Stimulated activated CD8-positive, alpha-beta memory T cell treated with anti-CD3 and anti-CD28 coated beads, Interleukin-4, amount 100 ng/mL, for 48 hours (primary cell): ENCODE results near the gene NAALADL2.
"Not testable (repeated sequence)": the region's sequence is repeated elsewhere in the genome, so short reads cannot be mapped to it uniquely, and the experiment has no call there.

Source experiments
- DNase-seq: peaks from one replicate; pipeline ENCODE4 v3.0.0-alpha.2; 2020

NAALADL2 gene

GRCh38 chr3:175445741-175446140 is 586.6 kb downstream of the NAALADL2 start:
- DNase-seq, result no peak

GRCh38 chr3:175447521-175447920 is 588.4 kb downstream of the NAALADL2 start:
- DNase-seq, result no peak

- no peak for DNase-seq
Measured at GRCh38 chr3:175453361-175453760, 594.2 kb downstream of the NAALADL2 start.

- DNase-seq, result no peak
Measured at GRCh38 chr3:175456466-175456865, 597.3 kb downstream of the NAALADL2 start.

GRCh38 chr3:175457301-175457700 is 598.2 kb downstream of the NAALADL2 start:
- no peak for DNase-seq

DNA sequence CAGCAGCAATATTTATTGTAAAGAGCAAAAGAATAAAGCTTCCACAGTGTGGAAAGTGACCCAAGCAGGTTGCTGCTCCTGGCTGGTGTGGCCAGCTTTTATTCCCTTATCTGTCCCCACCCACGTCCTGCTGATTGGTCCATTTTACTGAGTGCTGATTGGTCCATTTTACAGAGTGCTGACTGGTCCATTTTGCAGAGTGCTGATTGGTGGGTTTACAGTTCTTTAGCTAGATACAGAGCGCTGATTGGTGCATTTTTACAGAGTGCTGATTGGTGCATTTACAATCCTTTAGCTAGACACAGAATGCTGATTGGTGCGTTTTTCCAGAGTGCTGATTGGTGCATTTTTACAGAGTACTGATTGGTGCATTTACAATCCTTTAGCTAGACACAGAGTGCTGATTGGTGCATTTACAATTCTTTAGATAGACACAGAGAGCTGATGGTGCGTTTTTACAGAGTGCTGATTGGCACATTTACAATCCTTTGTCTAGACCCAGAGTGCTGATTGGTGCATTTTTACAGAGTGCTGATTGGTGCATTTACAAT is 601.8 kb downstream of the NAALADL2 start:
- DNase-seq, result not testable (repeated sequence)

GRCh38 chr3:175464362-175464761 is 605.2 kb downstream of the NAALADL2 start:
- no peak for DNase-seq

DNA sequence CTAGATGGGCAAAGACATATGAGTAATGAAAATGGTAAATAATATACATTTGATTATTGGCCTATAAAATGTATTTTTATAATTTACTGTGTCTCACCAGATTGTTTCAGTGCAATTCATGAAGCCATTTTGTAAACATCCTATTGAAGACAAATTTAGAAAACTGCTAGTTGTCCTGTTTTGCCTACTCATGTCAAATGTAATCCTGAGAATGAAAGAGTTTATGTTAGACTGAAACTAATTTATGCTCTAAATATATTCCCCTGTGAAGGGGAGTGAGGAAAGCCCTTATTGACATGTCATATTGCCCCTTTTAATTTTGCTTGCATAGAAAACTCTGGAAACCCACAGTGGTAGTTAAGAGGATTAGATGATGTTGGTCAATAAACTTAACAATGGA is 610.0 kb downstream of the NAALADL2 start:
- no peak for DNase-seq

DNA sequence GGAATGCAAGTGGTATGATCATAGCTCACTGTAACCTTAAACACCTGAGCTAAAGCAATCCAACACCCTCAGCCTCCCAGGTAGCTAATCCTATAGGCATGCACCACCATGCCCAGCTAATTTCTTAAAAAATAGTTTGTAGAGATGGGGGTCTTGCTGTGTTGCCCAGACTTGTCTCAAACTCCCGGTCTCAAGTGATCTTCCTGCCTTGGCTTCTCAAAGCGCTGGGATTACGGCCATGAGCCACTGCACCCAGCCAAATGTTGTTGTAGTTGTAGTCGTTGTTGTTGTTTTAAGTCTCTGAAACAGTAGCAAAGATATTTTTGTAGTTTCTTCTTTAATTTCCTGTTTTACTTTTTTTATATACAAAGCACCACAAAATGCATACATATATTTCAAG is 616.6 kb downstream of the NAALADL2 start:
- no peak for DNase-seq

GRCh38 chr3:175476489-175476888 is 617.4 kb downstream of the NAALADL2 start:
- no peak for DNase-seq

DNA sequence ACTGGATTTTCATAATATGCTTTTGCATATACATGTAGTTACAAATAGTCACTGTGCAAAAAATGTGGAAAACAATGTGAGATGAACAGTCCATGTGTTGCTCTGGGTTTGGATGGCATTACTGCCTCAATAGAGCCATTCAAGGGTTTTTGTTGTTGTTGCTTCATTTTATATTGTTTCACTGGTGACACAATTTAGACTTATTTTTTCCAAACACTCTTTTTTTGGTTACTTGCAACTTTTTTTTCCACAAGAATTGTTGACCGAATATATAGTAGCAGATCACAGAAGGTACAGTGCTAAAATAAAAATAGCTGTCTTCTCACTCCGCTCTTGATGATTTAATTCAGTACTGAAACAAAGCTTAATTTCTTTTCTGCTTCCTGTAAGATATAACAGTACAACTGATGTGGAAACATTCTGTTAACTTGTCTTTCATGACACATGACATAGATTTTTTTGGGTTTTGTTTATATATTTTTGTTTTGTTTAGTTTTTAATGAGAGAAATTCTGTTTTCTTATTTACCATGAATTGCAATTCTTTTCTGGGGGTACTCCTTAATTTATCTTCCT is 618.6 kb downstream of the NAALADL2 start:
- DNase-seq, result no peak

DNA sequence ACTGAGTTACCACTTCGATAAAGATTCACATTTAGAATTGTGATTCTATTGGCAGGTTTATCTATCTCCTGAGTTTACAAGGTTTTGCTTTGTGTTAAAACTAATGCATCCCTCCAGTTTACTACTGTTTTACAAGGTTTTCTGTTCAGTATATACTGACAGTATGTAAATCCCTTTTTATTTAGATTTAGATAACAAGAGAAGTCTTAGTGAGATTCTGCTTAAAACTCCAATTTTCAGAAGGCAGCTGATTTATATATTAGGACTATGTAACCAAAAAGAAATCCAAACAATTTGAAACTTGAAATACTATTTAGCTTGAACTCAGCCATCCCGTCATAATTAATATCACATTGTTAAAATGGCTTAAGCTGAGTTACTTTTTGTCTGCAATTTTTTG is 619.2 kb downstream of the NAALADL2 start:
- DNase-seq, result no peak

GRCh38 chr3:175479175-175479574 is 620.0 kb downstream of the NAALADL2 start:
- no peak for DNase-seq

DNA sequence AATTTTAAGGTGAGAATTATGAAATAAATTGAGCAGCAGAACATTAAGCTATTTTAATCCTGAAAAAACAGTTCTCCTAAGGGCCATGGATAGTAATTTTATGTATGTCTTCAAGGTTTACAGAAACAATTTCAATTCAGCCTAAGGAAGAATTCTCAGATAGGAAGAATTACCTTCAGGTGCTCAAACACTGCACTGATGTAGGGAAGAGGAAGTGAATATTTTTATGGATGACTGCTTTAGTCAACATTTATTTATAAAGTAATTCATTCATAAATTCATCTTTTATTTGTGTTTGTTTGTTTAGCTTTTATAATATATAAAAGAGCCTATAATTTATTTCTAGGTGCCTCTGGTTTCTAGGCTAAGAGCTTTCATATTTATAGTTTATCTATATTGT is 620.7 kb downstream of the NAALADL2 start:
- no peak for DNase-seq

DNA sequence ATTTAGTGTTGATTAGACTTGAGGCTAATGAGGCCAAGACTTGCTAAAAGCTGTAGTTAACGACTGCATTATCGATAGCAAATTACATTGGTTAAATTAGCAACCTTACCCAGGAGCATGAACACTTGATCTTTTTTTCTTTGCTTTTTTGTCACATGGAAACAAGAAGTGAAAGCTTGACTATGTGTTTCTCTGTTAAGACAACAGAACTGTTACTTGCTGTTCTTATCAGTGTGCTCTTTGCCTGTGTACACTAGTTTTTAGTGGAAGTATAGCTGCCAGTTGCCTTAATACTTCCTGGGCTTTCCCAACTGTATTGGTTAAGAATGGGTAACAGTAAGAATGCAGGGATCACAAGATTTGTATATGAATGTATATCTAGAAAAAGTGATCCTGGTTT is 625.5 kb downstream of the NAALADL2 start:
- no peak for DNase-seq

DNA sequence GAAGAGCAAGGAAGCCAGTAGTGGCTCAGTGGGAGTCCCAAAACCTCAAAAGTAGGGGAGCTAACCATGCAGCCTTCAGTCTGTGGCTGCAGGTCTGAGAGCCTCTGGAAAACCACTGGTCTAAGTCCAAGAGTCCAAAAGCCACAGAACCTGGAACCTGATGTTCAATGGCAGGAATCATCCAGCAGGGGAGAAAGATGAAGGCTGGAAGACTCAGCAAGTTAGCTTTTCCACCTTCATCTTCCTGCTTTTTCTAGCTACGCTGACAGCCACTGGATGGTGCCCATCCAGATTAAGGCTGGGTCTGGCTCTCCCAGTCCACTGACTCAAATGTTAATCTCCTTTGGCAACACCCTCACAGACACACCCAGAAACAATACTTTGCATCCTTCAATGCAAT is 626.3 kb downstream of the NAALADL2 start:
- DNase-seq, result no peak

GRCh38 chr3:175486255-175486654 is 627.1 kb downstream of the NAALADL2 start:
- DNase-seq, result no peak

DNA sequence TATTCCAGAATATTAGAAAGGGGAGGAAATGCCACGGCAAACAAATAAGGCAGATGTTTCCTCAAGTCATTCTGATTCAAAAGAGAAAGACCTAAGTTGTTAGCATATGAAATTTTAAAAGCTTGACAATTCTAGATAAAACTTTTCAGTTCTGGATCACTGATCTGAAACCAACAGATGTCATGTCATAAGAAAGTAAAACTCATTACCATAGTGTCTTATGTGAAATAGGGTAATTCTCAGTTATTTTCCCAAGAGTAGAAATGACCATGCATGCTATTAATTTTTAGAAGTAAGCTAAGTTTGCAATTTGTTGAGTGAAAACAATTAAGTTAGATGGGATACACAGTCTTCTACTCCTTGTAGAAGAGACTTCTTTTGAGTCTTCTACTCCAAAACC is 630.3 kb downstream of the NAALADL2 start:
- no peak for DNase-seq

DNA sequence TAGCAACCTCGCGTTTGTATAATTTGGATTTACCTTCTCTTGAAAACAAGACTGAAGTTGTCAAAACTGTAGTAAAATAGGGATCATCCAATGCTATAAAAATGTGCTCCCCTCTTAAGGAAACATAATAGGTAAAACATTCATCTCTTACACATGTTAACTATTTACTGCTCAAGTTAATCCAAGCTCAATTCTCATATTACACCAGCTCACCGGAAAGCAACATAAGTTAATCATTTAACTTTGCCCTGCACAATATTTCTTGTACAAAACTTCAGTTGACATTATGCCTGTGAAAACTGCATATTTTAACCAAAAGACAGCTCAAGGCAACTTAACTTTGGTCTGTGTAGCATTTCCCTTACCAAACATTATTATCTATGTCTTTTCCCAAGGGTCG is 634.2 kb downstream of the NAALADL2 start:
- no peak for DNase-seq

GRCh38 chr3:175495331-175495730 is 636.2 kb downstream of the NAALADL2 start:
- no peak for DNase-seq

DNA sequence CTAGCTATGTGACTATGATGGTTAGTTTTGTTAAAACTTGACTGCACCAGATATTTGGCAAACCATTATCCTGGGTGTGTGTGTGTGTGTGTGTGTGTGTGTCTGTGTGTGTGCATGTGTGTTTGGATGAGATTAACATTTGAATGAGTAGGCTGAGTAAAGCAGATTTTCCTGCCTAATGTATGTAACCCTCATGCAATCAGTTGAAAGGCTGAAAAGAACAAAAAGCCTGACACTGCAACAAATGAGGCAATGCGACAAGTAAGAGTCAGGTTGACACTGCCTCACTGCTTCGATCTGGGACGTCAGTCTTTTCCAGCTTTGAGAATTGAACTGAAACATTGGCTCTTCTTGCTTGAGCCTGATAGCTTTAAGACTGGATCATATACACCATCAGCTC is 643.0 kb downstream of the NAALADL2 start:
- DNase-seq, result no peak

- no peak for DNase-seq
Measured at GRCh38 chr3:175511219-175511785, 652.2 kb downstream of the NAALADL2 start.

- DNase-seq, result no peak
Measured at GRCh38 chr3:175512700-175513099, 653.6 kb downstream of the NAALADL2 start.

GRCh38 chr3:175518459-175518858 is 659.3 kb downstream of the NAALADL2 start:
- no peak for DNase-seq

DNA sequence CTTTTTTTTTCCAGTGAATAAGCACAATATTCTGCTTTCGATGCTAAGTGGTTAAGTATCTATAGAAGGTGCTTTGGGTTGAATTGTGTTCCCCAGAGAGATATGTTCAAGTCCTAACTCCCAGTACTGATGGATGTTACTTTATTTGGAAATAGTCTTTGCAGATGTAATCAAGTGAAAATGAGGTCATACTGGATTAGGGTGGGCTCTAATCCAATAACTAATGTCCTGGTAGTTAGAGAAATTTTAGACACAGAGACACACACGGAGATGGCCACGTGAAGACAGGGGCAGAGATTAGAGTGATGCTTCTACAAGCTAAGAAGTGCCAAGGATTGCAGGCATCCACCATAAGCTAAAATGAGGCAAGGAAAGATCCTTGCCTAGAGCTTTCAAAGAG is 662.3 kb downstream of the NAALADL2 start:
- DNase-seq, result no peak
